C4-2B (cell line): Measurements from ENCODE around the gene CD300E.

ENCODE experiments used
- ZFX ChIP-seq: fragments of 450-650 bp; IDR thresholded peaks from 2 replicates; pipeline ENCODE4 v1.6.1; 2017
- TF ChIP-seq, protein P1 (sequence below): fragments of 450-650 bp; conservative IDR thresholded peaks from 2 replicates; pipeline ENCODE4 v1.5.1; 2017; ENCODE audit warnings: mild to moderate bottlenecking

GRCh38 chr17:74573169-74573568 is 50.4 kb downstream of the CD300E start:
- no peak for TF ChIP-seq ZFX
- TF ChIP-seq, protein P1, sequence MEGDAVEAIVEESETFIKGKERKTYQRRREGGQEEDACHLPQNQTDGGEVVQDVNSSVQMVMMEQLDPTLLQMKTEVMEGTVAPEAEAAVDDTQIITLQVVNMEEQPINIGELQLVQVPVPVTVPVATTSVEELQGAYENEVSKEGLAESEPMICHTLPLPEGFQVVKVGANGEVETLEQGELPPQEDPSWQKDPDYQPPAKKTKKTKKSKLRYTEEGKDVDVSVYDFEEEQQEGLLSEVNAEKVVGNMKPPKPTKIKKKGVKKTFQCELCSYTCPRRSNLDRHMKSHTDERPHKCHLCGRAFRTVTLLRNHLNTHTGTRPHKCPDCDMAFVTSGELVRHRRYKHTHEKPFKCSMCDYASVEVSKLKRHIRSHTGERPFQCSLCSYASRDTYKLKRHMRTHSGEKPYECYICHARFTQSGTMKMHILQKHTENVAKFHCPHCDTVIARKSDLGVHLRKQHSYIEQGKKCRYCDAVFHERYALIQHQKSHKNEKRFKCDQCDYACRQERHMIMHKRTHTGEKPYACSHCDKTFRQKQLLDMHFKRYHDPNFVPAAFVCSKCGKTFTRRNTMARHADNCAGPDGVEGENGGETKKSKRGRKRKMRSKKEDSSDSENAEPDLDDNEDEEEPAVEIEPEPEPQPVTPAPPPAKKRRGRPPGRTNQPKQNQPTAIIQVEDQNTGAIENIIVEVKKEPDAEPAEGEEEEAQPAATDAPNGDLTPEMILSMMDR, result no peak
